HL-60 (cell line): ENCODE measurements around the gene DCC.

Experiments used
- GABPA ChIP-seq: IDR thresholded peaks from 2 replicates; pipeline ENCODE4 v1.6.1; 2012; ENCODE audit warnings: low read depth
- POLR2AphosphoS5 ChIP-seq: IDR thresholded peaks from 2 replicates; pipeline ENCODE4 v1.6.1; 2012; ENCODE audit warnings: low read depth
- SPI1 ChIP-seq: IDR thresholded peaks from 2 replicates; pipeline ENCODE4 v1.6.1; 2012; ENCODE audit warnings: low read depth, mild to moderate bottlenecking, borderline replicate concordance
- TF ChIP-seq, protein P1 (sequence below): IDR thresholded peaks from 2 replicates; pipeline ENCODE4 v1.6.1; 2012; ENCODE audit warnings: low read depth; ENCODE audit not compliant: insufficient replicate concordance
- TF ChIP-seq, protein P2 (sequence below): IDR thresholded peaks from one replicate; pipeline ENCODE4 v1.5.1; 2011; ENCODE audit warnings: low read length, control low read depth, inconsistent platforms; ENCODE audit not compliant: insufficient read depth

DNA sequence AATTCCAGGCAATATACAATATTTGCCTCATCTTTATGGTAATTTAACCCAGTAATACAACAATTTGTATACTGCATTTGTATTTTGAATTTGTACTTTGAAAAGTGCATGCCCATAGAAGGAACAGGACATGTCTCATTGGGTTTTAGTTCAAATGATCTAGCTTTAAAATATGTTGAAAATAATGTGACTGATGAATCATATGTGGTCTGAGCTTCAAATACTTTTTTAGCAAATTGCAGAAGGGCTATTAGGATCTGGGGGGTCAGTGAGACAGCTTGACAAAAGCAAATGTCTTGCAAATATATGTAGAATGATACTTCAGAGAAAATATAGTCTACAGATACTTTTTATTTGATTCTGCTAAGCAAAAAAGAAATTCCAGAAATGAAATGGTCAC is 248.9 kb downstream of the DCC start:
- TF ChIP-seq, protein P1, sequence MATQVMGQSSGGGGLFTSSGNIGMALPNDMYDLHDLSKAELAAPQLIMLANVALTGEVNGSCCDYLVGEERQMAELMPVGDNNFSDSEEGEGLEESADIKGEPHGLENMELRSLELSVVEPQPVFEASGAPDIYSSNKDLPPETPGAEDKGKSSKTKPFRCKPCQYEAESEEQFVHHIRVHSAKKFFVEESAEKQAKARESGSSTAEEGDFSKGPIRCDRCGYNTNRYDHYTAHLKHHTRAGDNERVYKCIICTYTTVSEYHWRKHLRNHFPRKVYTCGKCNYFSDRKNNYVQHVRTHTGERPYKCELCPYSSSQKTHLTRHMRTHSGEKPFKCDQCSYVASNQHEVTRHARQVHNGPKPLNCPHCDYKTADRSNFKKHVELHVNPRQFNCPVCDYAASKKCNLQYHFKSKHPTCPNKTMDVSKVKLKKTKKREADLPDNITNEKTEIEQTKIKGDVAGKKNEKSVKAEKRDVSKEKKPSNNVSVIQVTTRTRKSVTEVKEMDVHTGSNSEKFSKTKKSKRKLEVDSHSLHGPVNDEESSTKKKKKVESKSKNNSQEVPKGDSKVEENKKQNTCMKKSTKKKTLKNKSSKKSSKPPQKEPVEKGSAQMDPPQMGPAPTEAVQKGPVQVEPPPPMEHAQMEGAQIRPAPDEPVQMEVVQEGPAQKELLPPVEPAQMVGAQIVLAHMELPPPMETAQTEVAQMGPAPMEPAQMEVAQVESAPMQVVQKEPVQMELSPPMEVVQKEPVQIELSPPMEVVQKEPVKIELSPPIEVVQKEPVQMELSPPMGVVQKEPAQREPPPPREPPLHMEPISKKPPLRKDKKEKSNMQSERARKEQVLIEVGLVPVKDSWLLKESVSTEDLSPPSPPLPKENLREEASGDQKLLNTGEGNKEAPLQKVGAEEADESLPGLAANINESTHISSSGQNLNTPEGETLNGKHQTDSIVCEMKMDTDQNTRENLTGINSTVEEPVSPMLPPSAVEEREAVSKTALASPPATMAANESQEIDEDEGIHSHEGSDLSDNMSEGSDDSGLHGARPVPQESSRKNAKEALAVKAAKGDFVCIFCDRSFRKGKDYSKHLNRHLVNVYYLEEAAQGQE: no peak
- TF ChIP-seq, protein P2, sequence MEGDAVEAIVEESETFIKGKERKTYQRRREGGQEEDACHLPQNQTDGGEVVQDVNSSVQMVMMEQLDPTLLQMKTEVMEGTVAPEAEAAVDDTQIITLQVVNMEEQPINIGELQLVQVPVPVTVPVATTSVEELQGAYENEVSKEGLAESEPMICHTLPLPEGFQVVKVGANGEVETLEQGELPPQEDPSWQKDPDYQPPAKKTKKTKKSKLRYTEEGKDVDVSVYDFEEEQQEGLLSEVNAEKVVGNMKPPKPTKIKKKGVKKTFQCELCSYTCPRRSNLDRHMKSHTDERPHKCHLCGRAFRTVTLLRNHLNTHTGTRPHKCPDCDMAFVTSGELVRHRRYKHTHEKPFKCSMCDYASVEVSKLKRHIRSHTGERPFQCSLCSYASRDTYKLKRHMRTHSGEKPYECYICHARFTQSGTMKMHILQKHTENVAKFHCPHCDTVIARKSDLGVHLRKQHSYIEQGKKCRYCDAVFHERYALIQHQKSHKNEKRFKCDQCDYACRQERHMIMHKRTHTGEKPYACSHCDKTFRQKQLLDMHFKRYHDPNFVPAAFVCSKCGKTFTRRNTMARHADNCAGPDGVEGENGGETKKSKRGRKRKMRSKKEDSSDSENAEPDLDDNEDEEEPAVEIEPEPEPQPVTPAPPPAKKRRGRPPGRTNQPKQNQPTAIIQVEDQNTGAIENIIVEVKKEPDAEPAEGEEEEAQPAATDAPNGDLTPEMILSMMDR: no peak
- no peak for TF ChIP-seq POLR2AphosphoS5
- TF ChIP-seq GABPA: no peak
- TF ChIP-seq SPI1: no peak
